NB4 (cell line): ENCODE measurements around the gene RER1.

Source experiments
- DNase-seq: peaks from one replicate; pipeline ENCODE4 v3.0.0; 2010; ENCODE audit warnings: low read depth
- H3K4me3 ChIP-seq: one replicate; pipeline ENCODE4 v1.5.1; 2011; ENCODE audit warnings: mild to moderate bottlenecking, low read depth, low read length, moderate library complexity
- MYC ChIP-seq: IDR thresholded peaks from 2 replicates; pipeline ENCODE4 v1.6.1; 2011; ENCODE audit warnings: low read depth, low read length
- POLR2A ChIP-seq: IDR thresholded peaks from 2 replicates; pipeline ENCODE4 v1.6.1; 2011; ENCODE audit warnings: mild to moderate bottlenecking; ENCODE audit not compliant: insufficient read length; ENCODE audit errors: extremely low read depth
- TF ChIP-seq, protein P1 (sequence below): IDR thresholded peaks from one replicate; pipeline ENCODE4 v1.5.1; 2012; ENCODE audit warnings: low read depth, low read length
- TF ChIP-seq, protein P2 (sequence below): IDR thresholded peaks from 2 replicates; pipeline ENCODE4 v1.6.1; 2011; ENCODE audit warnings: low read depth, low read length

RER1 gene

DNA sequence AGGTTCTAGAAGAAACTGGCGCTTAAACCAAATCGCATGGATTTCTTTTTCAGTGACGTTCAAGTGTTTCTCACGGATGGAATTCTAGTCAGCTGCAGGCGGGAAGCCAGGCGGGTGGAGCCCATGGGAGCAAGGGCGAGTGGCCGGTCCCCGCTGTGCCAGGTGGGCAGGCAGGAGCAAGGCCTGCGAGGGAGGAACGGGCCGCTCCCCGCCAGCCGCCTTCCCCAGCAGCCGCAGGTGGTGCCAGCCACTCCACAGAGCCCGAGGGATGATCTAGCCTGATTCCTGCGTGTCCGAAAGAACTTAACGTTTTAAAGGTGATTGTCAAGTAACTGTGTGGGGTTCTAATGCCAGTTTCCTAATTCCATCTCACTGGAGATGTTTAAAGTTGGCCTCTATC is 11.6 kb downstream of the RER1 start:
- no peak overlapping the region for H3K4me3 ChIP-seq
- TF ChIP-seq, protein P1, sequence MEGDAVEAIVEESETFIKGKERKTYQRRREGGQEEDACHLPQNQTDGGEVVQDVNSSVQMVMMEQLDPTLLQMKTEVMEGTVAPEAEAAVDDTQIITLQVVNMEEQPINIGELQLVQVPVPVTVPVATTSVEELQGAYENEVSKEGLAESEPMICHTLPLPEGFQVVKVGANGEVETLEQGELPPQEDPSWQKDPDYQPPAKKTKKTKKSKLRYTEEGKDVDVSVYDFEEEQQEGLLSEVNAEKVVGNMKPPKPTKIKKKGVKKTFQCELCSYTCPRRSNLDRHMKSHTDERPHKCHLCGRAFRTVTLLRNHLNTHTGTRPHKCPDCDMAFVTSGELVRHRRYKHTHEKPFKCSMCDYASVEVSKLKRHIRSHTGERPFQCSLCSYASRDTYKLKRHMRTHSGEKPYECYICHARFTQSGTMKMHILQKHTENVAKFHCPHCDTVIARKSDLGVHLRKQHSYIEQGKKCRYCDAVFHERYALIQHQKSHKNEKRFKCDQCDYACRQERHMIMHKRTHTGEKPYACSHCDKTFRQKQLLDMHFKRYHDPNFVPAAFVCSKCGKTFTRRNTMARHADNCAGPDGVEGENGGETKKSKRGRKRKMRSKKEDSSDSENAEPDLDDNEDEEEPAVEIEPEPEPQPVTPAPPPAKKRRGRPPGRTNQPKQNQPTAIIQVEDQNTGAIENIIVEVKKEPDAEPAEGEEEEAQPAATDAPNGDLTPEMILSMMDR, result no peak
- TF ChIP-seq, protein P2, sequence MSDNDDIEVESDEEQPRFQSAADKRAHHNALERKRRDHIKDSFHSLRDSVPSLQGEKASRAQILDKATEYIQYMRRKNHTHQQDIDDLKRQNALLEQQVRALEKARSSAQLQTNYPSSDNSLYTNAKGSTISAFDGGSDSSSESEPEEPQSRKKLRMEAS, result no peak
- TF ChIP-seq MYC (no peak), POLR2A (no peak)
- no peak for DNase-seq

DNA sequence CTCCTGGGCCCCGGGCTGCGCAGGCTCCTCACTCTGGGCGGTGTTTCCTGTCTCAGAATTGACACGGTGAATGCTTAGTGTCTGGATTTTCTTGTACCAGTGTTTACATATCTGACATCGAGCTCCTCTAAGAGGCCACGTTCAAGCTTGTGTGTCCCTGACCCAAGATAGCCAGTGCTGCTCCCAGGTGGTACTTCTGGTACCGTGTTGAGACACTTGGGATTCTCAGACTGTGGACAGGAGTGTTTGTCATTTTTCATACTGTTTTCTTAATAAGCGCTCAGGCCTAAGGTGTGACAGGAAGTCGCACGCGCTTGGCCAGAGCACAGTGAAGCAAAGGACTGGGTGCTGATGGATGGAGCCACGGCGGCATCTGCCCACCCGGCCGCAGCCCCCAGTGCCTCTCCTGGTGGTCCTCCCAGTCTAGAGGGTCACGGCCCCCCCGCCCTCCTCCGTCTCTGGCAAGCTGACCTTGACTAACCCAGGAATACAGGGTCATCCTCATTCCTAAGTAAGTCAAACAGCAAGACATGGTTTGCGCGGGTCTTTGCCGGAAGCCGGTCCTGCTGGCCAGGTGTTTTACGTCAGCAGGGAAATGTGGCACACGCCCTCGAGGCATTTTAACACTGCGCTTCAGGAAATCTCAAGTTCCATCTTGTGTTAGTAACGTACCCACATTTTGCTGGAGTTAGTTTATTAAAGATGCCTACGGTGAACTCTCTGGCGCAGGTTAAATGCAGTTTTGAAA is 12.7 kb downstream of the RER1 start:
- TF ChIP-seq, protein P1, result no peak
- TF ChIP-seq POLR2A, result no peak
- TF ChIP-seq, protein P2, result no peak
- no peak for TF ChIP-seq MYC
- H3K4me3 ChIP-seq, result no peak overlapping the region
- DNase-seq, result no peak

DNA sequence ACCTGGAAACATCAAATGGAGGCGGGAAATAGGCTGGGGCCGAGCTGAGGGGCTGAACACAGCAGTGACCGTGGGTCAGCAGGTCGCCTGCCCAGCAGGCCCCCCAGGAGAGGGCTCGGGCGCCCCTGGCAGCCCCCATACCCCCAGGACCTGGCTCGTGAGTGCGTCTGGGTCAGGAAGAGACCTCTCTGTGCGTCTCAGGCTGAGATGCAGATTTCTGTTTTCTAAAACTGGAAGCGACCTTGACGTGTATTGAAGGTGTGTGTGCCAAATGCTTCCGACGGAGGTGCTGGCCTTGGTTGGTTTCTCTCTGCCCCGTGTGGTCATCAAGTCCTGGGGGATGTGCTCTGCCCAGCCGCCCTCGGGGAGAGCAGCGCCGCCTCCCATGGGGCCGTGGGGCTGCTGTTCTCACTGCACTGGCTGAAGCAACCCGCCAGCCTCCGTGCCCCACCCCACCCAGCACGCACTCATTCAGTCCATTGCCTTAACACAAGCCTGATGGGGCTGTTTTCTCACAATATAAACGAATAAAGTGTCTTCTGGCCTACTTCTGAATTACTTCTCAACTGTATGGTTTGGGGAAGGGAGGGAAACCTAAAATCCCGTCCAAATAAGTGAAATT is 13.4 kb downstream of the RER1 start:
- TF ChIP-seq MYC (no peak), POLR2A (no peak)
- TF ChIP-seq, protein P2, result no peak
- TF ChIP-seq, protein P1, result no peak
- no peak for DNase-seq
- no peak overlapping the region for H3K4me3 ChIP-seq

DNA sequence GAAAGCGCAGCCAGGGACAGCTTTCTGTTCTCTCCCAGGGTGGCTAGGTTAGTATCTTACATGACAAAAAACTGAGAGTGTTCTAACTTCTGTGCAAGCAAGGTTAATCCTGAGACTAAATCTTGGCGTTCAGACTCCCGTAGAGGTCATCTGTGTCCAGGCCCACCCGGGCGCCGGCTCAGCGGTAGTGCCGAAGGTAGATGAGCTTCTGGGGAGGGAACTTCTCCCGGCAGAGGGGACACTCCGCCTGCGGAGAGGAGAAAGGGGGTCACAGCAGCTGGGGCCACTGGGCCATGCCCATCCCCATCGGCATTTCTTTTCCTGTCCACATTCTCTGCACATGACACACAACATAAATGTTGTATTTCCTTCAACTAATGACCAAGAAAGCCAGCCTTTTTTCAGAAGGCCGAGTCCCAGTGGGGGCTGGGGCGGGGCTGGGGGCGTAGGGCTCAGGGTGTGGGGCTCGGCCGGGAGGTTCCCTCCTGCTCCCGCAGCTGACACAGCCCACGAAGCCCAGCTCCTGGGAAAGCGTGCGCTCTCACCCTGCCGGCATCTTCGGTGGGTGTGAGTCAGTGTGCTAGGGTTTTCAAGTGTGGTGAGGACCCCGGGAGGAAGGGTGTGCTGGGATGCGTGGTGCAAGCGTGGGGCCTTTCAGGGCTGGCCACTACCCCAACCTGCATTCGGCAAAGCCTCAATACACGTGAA is 14.1 kb downstream of the RER1 start:
- TF ChIP-seq MYC (no peak), POLR2A (no peak)
- TF ChIP-seq, protein P2, result no peak
- TF ChIP-seq, protein P1, result no peak
- no peak overlapping the region for H3K4me3 ChIP-seq
- no peak for DNase-seq

DNA sequence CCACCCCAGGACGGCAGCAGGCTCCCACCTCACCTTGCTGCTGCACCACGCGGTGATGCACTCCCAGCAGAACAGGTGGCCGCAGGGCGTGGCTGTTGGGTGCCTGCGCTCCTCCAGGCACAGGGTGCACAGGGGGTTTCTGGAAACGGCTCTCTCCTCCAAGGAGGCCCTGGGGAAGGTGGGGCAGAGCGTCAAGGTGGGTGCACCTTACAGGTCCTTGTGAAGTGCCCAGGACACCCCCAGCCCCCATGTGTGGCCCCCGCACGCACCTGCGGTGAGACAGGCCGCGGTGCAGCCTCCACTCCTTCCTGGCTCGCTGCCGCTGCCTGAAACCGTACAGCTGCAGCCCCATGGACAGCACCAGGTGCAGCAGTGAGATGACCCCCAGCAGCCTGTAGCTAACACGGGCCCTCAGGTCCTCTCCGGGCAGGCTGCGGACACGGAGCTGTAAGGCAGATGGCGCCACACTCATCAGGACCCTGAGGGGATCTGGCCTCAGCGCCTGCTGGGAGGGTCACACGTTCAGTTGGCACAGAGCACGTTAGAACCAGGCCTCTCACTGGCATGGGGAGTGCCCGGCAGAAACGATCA is 14.9 kb downstream of the RER1 start:
- H3K4me3 ChIP-seq, result no peak overlapping the region
- no peak for DNase-seq
- TF ChIP-seq POLR2A, result no peak
- TF ChIP-seq, protein P2, result no peak
- TF ChIP-seq, protein P1, result no peak
